Measurements from ENCODE around the gene PRKD1. TPM values are rescaled to one million over a fixed set of nuclear protein-coding genes. Genes with fewer than 3 reads are reported as not detected.

PRKD1 gene
- polyA plus RNA-seq, 1 of the 3 experiments (the other 2 are of a cell fraction) = 0.07 TPM

DNA sequence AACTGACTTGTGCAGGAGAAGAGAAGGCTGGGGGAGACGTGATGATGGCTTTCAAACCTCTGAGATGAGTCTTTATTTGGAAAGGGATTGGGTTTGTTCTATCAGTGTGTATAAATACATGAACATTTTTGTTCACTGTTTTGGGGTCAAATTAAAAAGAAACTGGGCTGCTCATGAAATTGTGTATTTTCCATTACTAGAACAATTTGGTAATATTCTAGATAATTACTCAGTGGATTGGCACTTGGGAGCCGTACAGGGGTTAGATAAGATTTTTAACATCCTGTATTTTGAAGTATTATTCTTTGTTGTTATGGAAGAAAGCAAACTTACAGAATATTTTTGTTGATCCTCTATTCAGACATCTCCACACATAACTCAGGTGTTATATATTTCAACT lies 340.6 kb downstream of the PRKD1 start:
- POLR2A ChIA-PET = no interaction called here
- Histone ChIP-seq H3K79me2 (ENCODE audit: insufficient read depth) (no peaks in the 10 kb centered on the region), H3K27me3 (ENCODE audit: insufficient read depth) (peaks cover 17% of the 10 kb centered on the region; the same call in 1 of the 2 replicates), H3F3A (replicated peaks; ENCODE audit: insufficient read depth) (no peaks in the 10 kb centered on the region), H3K4me3 (ENCODE audit: low read depth in 2 of 2, low read length in 1 of 2) (no peak overlapping the region), H3K36me3 (replicated peaks in 1 of 2; ENCODE audit: control insufficient read depth in 1 of 2, insufficient read depth in 2 of 2, low read length in 1 of 2) (no peaks in the 10 kb centered on the region), H3K9me2 (no peaks in the 10 kb centered on the region), H4K20me1 (ENCODE audit: insufficient read depth) (no peaks in the 10 kb centered on the region), H3K4me1 (ENCODE audit: control insufficient read depth in 1 of 2, insufficient read depth in 2 of 2, low read depth in 1 of 2, low read length in 1 of 2) (no peaks in the 10 kb centered on the region), H3K4me2 (no peak overlapping the region), H3K9me3 (no peaks in the 10 kb centered on the region), H2AFZ (ENCODE audit: low read depth) (no peak overlapping the region), H3K27ac (ENCODE audit: low read depth in 2 of 2, low read length in 1 of 2) (no peak overlapping the region), H3K9ac (no peak overlapping the region)
- no peak for DNase-seq
- CTCF ChIA-PET = no interaction called here
- WGBS (ENCODE audit: low lambda C conversion rate) = 5% methylated on average over 2 of the region's 2 CpGs
- TF ChIP-seq, protein P1, sequence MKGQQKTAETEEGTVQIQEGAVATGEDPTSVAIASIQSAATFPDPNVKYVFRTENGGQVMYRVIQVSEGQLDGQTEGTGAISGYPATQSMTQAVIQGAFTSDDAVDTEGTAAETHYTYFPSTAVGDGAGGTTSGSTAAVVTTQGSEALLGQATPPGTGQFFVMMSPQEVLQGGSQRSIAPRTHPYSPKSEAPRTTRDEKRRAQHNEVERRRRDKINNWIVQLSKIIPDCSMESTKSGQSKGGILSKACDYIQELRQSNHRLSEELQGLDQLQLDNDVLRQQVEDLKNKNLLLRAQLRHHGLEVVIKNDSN (IDR thresholded peaks at IDR 0.05; ENCODE audit: borderline replicate concordance, low read depth) = no peak
- TF ChIP-seq MXI1 (IDR thresholded peaks at IDR 0.05; ENCODE audit: low read depth, low read length) (no peak), CHD2 (IDR thresholded peaks at IDR 0.05; ENCODE audit: low read length, partially characterized antibody) (no peak), GATA2 (CRISPR knock-in tag; IDR thresholded peaks at IDR 0.05) (no peak)
- TF ChIP-seq, protein P2, sequence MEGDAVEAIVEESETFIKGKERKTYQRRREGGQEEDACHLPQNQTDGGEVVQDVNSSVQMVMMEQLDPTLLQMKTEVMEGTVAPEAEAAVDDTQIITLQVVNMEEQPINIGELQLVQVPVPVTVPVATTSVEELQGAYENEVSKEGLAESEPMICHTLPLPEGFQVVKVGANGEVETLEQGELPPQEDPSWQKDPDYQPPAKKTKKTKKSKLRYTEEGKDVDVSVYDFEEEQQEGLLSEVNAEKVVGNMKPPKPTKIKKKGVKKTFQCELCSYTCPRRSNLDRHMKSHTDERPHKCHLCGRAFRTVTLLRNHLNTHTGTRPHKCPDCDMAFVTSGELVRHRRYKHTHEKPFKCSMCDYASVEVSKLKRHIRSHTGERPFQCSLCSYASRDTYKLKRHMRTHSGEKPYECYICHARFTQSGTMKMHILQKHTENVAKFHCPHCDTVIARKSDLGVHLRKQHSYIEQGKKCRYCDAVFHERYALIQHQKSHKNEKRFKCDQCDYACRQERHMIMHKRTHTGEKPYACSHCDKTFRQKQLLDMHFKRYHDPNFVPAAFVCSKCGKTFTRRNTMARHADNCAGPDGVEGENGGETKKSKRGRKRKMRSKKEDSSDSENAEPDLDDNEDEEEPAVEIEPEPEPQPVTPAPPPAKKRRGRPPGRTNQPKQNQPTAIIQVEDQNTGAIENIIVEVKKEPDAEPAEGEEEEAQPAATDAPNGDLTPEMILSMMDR (IDR thresholded peaks at IDR 0.05) = no peak

DNA sequence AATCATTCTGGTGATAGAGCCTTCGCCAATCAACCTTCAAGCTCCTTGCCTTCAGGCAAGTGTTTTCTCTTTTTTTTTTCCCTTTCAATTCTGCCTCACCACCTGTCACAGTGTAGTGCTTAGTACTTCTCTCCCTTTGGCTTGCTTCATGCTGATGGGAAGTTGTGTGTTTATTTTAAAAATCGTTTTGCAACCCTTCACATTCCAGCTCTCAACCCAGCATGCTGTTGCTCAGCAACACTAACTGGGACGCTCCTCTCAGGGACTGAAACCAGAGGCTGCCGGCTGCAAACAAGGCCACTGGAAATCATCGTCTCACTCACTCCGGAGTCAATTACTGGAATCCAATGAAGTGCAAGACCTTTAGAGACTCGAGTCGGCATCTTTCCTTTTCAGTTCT lies 342.7 kb downstream of the PRKD1 start:
- Histone ChIP-seq H3K79me2 (ENCODE audit: insufficient read depth) (no peaks in the 10 kb centered on the region), H3K4me1 (ENCODE audit: control insufficient read depth in 1 of 2, insufficient read depth in 2 of 2, low read depth in 1 of 2, low read length in 1 of 2) (no peaks in the 10 kb centered on the region), H3K9ac (no peak overlapping the region), H3K9me2 (no peaks in the 10 kb centered on the region), H3K27ac (ENCODE audit: low read depth in 2 of 2, low read length in 1 of 2) (no peak overlapping the region), H2AFZ (ENCODE audit: low read depth) (no peak overlapping the region), H3F3A (replicated peaks; ENCODE audit: insufficient read depth) (no peaks in the 10 kb centered on the region), H3K4me2 (no peak overlapping the region), H3K36me3 (replicated peaks in 1 of 2; ENCODE audit: control insufficient read depth in 1 of 2, insufficient read depth in 2 of 2, low read length in 1 of 2) (no peaks in the 10 kb centered on the region), H3K4me3 (ENCODE audit: low read depth in 2 of 2, low read length in 1 of 2) (no peak overlapping the region), H3K27me3 (ENCODE audit: insufficient read depth) (peaks cover 17% of the 10 kb centered on the region; the same call in 1 of the 2 replicates), H4K20me1 (ENCODE audit: insufficient read depth) (no peaks in the 10 kb centered on the region), H3K9me3 (no peaks in the 10 kb centered on the region)
- POLR2A ChIA-PET = no interaction called here
- CTCF ChIA-PET = no interaction called here
- 7% methylated on average over 8 of the region's 8 CpGs for WGBS (ENCODE audit: low lambda C conversion rate)
- no peak for DNase-seq
- TF ChIP-seq SMC3 (IDR thresholded peaks at IDR 0.05; ENCODE audit: low read depth, low read length) = no peak
- TF ChIP-seq EZH2phosphoT487 (IDR thresholded peaks at IDR 0.05; ENCODE audit: borderline replicate concordance, low read depth) = no peak
- TF ChIP-seq TAF1 (IDR thresholded peaks at IDR 0.05; ENCODE audit: borderline replicate concordance, low read depth, low read length) = no peak
- TF ChIP-seq GATA2 (CRISPR knock-in tag; IDR thresholded peaks at IDR 0.05) = no peak
- TF ChIP-seq NRF1 (IDR thresholded peaks at IDR 0.05; ENCODE audit: low read depth, low read length) = no peak
- TF ChIP-seq, protein P3, sequence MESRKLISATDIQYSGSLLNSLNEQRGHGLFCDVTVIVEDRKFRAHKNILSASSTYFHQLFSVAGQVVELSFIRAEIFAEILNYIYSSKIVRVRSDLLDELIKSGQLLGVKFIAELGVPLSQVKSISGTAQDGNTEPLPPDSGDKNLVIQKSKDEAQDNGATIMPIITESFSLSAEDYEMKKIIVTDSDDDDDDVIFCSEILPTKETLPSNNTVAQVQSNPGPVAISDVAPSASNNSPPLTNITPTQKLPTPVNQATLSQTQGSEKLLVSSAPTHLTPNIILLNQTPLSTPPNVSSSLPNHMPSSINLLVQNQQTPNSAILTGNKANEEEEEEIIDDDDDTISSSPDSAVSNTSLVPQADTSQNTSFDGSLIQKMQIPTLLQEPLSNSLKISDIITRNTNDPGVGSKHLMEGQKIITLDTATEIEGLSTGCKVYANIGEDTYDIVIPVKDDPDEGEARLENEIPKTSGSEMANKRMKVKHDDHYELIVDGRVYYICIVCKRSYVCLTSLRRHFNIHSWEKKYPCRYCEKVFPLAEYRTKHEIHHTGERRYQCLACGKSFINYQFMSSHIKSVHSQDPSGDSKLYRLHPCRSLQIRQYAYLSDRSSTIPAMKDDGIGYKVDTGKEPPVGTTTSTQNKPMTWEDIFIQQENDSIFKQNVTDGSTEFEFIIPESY (IDR thresholded peaks at IDR 0.05; ENCODE audit: borderline replicate concordance, low read depth) = no peak
- no peak for TF ChIP-seq GABPA (IDR thresholded peaks at IDR 0.05; ENCODE audit: low read depth)
- no peak for TF ChIP-seq EP300 (IDR thresholded peaks at IDR 0.05; ENCODE audit: borderline replicate concordance in 1 of 2, low read depth in 1 of 2, low read length in 1 of 2)
- no peak for TF ChIP-seq JUND (IDR thresholded peaks at IDR 0.05)
- no peak for TF ChIP-seq RAD21 (IDR thresholded peaks at IDR 0.05; ENCODE audit: low read length)
- TF ChIP-seq YY1 (IDR thresholded peaks at IDR 0.05; ENCODE audit: low read depth) = no peak
- TF ChIP-seq CHD2 (IDR thresholded peaks at IDR 0.05; ENCODE audit: low read length, partially characterized antibody) = no peak
- TF ChIP-seq FOSL2 (IDR thresholded peaks at IDR 0.05; ENCODE audit: borderline replicate concordance, low read depth) = no peak
- no peak for TF ChIP-seq MXI1 (IDR thresholded peaks at IDR 0.05; ENCODE audit: low read depth, low read length)
- no peak for TF ChIP-seq NFIC (IDR thresholded peaks at IDR 0.05; ENCODE audit: borderline replicate concordance)
- no peak for TF ChIP-seq TCF12 (IDR thresholded peaks at IDR 0.05)
- no peak for TF ChIP-seq RCOR1 (IDR thresholded peaks at IDR 0.05; ENCODE audit: low read length)
- TF ChIP-seq FOXM1 (IDR thresholded peaks at IDR 0.05; ENCODE audit: low read depth) = no peak
- TF ChIP-seq MEF2A (IDR thresholded peaks at IDR 0.05; ENCODE audit: borderline replicate concordance, low read depth) = no peak
- TF ChIP-seq, protein P2 (IDR thresholded peaks at IDR 0.05) = no peak

Measured in SK-N-SH (cell line).